ENCODE measurements around the gene KLHDC10.
"Not testable (repeated sequence)": the region's sequence is repeated elsewhere in the genome, so short reads cannot be mapped to it uniquely, and the experiment has no call there.

GRCh38 chr7:130064580-130064926, 5.8 kb upstream of the KLHDC10 start:
- TF ChIP-seq, protein P1, sequence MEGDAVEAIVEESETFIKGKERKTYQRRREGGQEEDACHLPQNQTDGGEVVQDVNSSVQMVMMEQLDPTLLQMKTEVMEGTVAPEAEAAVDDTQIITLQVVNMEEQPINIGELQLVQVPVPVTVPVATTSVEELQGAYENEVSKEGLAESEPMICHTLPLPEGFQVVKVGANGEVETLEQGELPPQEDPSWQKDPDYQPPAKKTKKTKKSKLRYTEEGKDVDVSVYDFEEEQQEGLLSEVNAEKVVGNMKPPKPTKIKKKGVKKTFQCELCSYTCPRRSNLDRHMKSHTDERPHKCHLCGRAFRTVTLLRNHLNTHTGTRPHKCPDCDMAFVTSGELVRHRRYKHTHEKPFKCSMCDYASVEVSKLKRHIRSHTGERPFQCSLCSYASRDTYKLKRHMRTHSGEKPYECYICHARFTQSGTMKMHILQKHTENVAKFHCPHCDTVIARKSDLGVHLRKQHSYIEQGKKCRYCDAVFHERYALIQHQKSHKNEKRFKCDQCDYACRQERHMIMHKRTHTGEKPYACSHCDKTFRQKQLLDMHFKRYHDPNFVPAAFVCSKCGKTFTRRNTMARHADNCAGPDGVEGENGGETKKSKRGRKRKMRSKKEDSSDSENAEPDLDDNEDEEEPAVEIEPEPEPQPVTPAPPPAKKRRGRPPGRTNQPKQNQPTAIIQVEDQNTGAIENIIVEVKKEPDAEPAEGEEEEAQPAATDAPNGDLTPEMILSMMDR (IDR thresholded peaks at IDR 0.05) = not testable (repeated sequence)
- not testable (repeated sequence) for TF ChIP-seq ZFX (IDR thresholded peaks at IDR 0.05; ENCODE audit: borderline replicate concordance)
